ENCODE measurements around the gene ADCY6.
A peak's percentile ranks its signal among the peaks of the same experiment; 100 is the strongest.

The ADCY6 gene

DNA sequence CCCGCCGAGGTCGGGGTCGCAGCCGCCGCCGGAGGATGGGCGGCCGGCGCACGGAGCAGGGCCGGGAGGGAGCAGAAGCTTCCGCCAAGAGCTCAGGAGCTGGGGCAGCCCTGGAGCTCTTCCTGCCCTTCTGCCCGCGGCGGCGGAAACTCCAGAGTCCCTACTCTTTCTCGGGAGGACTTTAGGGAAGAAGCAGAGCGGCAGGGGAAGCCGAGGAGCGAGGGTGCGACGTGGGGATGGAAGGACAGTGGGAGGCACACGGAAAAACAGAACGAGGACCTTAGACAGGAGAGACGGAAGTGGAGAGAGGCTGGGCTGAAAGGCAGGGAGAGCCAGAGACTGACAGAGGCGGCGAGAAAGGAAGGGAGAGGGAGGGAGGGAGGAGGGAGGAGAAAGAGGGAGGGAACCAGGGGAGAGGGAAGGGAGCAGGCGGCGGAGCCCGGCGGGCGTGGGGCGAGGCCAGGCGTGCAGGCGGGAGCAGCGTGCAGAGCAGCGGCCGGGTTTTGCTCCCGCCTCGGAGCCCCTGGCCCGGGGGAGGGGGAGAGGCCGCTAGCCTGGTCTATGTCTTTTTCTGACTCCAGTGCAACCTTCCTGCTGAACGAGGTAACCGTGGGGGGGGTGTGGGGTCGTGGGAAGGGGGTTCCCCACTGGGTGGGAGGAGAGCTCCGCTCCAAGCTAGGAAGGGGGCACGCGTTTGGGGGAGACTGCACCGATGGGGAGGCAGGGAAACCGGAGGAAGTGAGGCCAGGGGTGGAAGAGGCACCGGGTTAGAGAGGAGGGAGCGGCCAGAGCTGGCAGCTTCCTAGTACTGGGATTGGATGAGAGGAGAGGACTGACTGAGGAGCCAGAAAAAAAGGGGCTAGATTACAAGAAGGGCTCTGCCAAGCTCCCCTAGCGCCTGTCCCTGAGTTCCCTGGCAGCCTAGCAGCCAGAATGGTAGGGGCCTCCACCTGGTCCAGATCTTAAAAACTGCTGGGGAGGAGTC is 26.5 kb upstream of the ADCY6 start:
- DNase-seq, result peak; percentile 31

DNA sequence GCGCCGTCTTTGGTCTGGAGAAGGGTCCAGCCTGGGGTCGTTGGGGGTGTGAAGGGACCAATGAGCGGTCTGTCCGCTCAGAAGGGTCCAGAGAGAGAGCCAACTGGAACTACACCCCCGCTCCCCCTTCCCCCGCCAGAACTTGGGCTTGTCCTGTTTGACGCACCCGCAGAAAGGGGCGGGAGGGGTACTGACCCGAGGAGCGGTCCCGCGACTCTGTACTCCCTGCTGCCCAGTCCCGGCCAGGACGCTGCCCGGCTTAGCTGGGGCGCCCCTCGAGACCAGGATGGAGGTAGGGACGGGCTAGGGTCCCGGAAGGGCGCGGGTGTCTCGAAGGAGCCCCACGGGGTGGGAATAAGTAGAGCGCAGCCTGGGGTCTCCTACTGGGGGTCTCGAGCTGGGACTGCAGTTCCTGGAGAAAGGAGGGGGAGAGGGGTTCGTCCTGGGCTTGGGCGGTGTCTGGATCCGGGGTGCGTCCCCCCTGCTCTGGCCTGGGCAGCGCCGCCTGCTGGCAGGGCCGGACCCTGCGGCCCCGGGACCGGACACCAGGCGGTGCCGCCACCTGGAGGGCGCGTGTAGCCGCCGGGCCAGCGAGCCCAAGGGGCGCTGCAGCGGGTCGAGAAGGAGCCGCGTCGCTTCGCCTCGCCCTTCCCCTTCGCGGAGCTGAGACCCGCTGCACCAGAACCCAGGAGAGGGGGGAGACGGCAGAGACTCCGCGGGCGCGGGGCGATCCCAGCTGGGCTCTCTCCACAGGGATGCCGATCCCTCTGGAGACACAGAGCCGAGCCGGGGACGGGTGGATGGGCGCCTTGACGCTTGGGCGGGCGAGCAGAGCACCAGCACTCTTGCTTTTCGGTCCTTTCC is 25.6 kb upstream of the ADCY6 start:
- DNase-seq, result peak; percentile 80

- DNase-seq, result no peak
Observed at GRCh38 chr12:48813465-48814261, 24.8 kb upstream of the ADCY6 start.

- no peak for DNase-seq
Observed at GRCh38 chr12:48812389-48812788, 23.5 kb upstream of the ADCY6 start.

DNA sequence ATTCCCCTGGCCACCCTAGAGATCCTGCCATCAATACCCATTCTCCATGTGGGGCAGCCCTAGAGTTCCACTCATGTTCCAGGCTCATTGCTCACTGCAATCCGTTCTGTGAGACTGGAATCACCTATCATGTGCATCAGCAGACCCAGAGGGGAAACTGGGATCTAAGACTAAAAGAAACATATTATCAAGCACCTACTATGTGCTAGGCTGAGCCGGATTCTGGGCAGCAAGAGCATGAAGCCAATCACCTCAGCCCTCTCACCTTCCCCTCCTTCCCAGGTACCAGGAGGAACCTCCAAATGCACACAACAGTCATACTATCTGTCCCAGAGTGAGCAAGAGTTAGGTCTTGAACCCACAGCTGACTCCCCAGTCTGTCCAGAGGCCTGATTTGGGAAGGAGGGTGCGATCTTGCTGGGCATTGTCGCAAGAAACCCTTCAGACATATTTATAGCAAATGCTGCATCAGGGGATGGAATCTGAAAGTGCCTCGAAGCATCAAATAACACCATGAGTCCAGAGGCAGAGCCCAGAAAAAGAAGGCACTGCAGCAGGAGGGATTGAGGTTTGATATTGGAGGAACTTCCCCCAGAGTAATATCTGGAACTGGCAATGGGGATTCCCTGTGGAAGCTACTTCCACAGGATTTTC is 22.7 kb upstream of the ADCY6 start:
- no peak for DNase-seq

GRCh38 chr12:48810903-48811431 is 22.1 kb upstream of the ADCY6 start:
- no peak for DNase-seq

GRCh38 chr12:48807981-48808380 is 19.1 kb upstream of the ADCY6 start:
- DNase-seq, result no peak

DNA sequence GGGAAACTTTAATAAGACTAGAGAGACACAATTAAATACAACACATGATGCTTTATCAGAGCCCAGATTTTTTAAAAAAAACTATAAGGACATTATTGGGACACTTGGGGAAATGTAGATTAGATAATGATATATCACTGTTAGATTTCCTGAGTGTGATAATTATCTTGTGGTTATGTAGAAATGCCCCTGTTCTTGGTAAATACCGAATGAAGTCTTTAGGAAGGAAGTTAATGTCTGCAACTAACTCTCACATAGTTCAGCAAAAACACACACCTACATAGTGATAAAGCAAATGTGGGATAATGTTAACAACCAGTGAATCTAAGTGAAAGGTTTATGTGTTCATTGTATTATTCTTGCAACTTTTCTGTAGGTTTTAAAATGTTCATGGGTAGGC is 14.8 kb upstream of the ADCY6 start:
- no peak for DNase-seq

DNA sequence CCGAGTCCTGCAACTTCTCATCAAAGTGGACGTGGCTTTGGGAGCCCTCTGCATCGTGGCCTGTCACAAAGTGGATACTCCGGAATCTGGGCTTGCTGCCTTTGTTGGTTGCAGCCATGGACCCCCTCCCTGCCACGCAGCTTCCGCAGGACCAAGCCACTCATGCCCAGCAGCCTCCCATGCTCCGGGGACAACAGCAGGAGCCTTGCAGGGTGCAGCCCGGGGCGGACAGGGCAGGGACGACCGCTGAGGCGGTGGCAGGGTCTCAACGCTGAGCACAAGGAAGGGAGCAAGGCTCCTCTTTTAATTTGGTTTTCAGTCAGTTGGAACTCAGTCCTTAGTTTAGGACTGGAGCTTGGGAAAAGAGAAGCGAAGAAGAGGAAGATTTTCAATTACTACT is 12.1 kb upstream of the ADCY6 start:
- no peak for DNase-seq

GRCh38 chr12:48800457-48800856 is 11.6 kb upstream of the ADCY6 start:
- no peak for DNase-seq

GRCh38 chr12:48796976-48797375 is 8.1 kb upstream of the ADCY6 start:
- DNase-seq, result no peak

GRCh38 chr12:48795550-48796455 is 6.9 kb upstream of the ADCY6 start:
- peak; percentile 58 for DNase-seq

GRCh38 chr12:48794870-48795269 is 6.0 kb upstream of the ADCY6 start:
- no peak for DNase-seq

DNA sequence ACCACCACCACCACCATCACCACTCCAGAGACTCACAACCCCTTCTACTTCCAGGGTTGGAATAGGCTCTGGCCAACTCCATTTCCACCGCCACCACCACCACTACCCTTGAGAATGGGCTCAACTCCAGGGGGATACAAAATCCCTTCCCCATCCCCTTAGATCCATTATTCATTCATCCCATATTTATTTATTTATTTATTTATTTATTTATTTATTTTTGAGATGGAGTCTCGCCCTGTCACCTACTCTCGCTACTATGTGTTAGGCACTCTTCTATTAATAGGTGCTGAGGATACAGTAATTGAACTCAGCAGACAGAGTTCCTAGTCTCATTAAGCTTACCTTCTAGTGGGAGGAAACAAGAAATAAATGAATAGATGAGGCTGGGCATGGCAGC is 4.8 kb upstream of the ADCY6 start:
- no peak for DNase-seq

GRCh38 chr12:48789858-48790326 is 1.0 kb upstream of the ADCY6 start:
- no peak for DNase-seq

GRCh38 chr12:48788524-48788853 is 400 bp downstream of the ADCY6 start:
- DNase-seq, result no peak

GRCh38 chr12:48787791-48788523 is 932 bp downstream of the ADCY6 start:
- DNase-seq, result no peak

GRCh38 chr12:48786591-48787544 is 2.0 kb downstream of the ADCY6 start:
- no peak for DNase-seq

DNA sequence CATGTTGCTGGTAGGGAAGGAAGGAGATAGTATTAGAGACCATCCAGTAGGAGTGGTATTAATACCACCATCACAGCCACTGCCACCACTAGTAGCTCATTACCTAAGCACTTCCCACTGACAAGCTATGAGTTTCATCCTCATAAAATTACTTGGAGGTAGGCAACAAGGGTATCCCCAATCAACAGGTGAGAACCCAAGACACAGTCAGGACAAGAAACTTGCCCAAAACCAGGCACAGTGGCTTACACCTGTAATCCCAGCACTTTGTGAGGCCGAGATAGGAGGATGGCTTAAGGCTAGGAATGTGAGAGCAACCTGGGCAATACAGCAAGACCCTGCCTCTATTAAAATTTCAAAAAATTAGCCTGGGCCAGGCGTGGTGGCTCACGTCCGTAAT is 5.5 kb downstream of the ADCY6 start:
- DNase-seq, result no peak

Measured in CD4-positive, alpha-beta T cell treated with Interleukin-6 for 4 hours (primary cell).